ENCODE measurements around the gene CACNA1S. TPM values are rescaled to one million over a fixed set of nuclear protein-coding genes. Genes with fewer than 3 reads are reported as not detected.
A peak's percentile ranks its signal among the peaks of the same experiment; 100 is the strongest.

Gene CACNA1S
- total RNA-seq, result not detected
- long read RNA-seq, result 0 reads

DNA sequence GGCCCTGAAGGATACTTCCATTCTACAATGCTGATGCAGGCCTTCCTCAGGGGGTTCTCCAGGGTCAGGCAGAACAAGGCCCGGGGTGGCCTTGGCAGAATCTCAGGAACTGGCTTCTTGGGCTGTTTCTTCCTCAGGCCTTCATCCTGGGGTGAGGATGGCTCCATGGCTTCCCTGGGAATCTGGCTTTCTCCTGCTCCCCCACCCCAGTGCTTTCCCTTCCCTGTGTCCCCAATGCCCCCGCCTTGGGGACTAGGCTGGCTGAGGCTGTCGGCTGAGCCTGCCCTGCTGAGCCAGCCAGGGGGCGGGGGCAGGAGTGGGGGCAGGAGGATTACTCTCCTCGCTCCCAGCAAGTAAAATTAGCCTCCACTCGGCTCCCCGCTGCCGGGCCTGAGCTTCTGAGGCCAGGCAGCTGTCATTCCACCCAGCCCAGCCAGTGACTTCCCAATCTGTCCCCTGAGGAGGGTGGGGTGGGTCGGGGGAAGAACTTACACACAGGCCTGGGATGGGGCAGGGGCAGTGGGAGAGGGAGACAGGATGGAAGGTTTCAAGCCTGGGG, at the start of gene CACNA1S:
Gene CACNA1S (minus strand): TSS at position 254 of the 559 bp plus-strand sequence. CDS start 87 bp downstream, at position 167.
- ATAC-seq, result no peak
- peak; percentile 46 for DNase-seq (ENCODE audit: missing footprints)
- intact Hi-C loops (cut with DNase I), result no loop called here

DNA sequence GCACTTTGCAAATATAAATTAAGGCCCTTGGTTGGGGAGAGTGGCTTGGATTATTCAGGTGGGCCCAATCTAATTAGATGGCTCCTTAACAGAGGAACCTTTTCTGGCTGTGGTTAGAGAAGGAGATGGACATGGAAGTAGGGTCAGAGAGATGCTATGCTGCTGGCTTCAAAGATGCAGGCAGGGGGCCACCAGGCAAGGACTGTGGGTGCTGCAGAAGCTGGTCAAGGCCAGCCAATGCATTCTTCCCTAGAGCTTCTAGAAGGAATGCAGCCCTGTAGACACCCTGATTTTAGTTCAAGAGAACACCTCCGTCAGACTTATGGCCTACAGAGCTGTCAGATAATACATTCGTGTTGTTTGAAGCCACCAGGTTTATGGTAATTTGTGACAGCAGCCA, 45.7 kb upstream of the CACNA1S start:
- ATAC-seq, result no peak
- no peak for DNase-seq (ENCODE audit: missing footprints)
- intact Hi-C loops (cut with DNase I), result no loop called here

GRCh38 chr1:201156819-201157218, 44.6 kb upstream of the CACNA1S start:
- DNase-seq (ENCODE audit: missing footprints) (no peak), ATAC-seq (no peak)
- intact Hi-C loops (cut with DNase I), result no loop called here

DNA sequence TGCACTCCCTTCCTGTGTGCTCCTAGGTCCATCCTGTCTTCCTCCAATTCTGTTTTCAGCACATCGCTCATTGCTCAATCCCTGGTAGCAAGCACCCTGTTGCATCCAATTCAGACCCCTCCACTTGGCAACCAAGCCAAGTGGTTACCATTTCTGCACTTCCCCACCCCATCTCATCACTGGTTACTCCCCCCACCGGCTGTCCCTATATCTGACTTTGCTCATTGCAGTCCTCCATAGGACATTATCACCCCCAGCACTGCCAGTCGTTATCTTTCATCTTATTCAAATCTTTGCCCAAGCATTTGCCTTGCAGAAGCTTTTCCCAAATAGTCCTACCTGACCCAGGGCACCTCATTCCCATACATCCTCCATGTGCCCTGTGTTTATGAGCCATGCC, 44.1 kb upstream of the CACNA1S start:
- ATAC-seq, result no peak
- DNase-seq (ENCODE audit: missing footprints), result no peak
- intact Hi-C loops (cut with DNase I), result no loop called here

DNA sequence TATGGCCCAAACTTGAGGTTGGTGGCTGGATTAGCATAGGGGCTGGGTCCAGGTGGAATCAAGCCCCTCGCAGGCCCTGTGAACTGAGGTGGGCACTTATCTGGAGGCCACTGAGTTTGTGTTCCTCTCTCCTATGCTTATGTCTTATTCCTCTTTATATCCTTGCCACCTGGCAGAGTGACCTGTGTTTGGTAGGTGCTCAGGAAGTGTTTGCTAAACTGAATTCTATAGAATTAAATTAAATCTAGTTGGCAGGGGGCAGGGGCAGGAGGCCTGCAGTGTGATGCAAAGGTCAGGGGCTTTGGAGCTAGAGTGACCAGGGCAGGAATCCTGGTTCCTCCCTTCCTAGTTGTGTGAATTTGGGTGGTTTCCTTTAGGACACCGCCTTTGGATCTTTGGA, 43.1 kb upstream of the CACNA1S start:
- ATAC-seq (no peak), DNase-seq (ENCODE audit: missing footprints) (no peak)
- intact Hi-C loops (cut with DNase I), result loop anchor here (2.0 kb wide), 1 partner anchor 67 kb away; no protein-coding TSS in a partner anchor

GRCh38 chr1:201154389-201155165, 42.4 kb upstream of the CACNA1S start, which contains the start of gene TMEM9:
TSS of gene TMEM9 (minus strand) at chr1:201154474. CDS start at chr1:201153923, 551 bp downstream.
- peak; percentile 97 for DNase-seq (ENCODE audit: missing footprints)
- intact Hi-C loops (cut with DNase I), result loop anchor here (1.0 to 2.0 kb wide), 2 partner anchors 16 to 68 kb away; no protein-coding TSS in a partner anchor
- peak; percentile 97 for ATAC-seq

DNA sequence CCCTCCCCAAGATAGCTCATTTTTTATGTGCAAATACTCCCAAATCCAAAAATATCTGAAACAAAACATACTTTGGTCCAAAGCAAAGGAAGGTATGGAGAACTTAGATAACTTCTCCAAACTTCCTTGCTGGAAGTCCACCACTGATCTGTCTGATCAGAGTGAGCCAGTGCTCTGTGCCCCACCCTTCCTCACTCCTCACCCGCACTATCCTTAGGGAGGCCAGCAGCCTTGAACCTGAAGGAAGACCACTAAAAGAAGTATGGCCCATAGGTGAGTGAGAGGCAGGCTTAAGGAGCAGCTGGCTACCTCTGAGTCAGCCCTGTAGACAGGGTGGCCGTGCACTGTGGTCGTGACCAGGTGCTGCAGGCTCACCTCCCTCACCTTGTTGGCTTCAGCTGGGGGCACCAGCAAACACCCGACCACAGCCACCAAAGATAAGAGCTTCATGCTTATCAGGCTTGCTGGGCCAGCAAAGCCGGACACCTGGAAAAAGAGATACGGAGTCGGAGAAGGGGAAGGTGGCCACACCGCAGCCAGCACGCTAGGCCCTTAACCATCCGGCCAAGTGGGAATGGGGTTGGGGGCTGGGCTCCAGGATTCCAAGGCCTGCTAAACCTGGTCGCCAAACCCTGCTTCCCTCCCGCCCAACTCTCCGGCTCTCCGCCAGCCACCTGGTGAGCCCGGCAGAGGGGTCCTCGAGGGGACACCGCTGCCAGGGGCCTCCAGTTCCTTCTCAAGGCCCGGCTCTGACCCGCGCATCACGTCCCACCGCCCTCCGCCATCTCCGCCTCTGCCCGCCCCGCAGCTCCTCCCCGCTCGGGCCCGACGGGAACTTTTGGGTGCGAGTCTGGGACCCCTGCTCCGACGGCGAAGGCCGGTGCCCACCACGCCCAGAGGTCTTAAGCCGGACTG, 41.5 kb upstream of the CACNA1S start:
- intact Hi-C loops (cut with DNase I), result loop anchor here (1.0 to 2.0 kb wide), 2 partner anchors 17 to 69 kb away; no protein-coding TSS in a partner anchor
- ATAC-seq (peak; percentile 82), DNase-seq (ENCODE audit: missing footprints) (no peak)

DNA sequence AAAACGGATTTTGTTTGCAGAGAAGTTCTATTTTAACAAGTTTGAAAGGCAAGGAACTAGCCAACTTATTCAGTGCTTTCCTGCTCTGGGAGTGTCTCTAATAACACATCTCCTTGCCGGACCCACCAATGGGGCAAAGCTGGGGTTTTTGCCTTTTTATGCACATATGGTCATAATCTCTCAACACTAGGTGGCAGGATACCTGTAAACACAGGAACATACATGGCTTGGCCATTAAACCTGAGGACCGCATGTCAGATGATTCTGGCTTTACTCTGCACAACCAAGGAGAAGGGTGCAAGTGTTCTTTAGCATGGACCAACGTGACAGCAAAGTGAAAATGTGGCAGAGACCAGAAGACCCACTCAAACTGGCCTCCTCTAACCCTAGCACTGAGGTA, 37.2 kb upstream of the CACNA1S start:
- intact Hi-C loops (cut with DNase I), result no loop called here
- ATAC-seq (no peak), DNase-seq (ENCODE audit: missing footprints) (no peak)

DNA sequence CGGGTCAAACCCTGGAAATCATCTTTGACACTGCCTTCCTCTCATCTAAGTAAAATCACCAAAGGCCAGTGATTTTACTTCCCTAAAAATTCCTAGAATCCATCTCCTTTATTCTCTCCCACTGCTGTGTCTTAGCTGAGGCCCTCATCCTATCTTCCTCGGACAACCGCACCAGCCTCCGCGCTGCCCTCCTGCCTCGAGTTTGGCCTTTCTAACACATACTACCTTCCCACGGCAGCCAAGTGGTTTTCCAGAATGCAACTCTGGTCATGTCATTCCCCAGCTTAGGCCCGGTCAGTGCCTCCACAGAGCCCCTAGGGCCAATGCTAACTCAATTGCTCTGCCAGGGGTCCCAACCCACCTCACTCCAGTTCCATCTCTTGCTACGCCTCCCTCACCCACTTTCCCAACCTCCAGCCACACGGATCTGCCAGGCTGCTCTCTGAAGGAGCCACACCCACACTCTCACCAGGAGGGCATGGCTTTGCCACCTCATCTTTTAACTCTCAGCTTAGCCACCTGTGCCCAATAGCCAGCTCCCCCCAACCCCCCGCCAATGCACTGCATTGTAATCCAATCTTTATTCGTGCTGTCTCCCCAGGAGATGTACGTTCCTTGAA, 35.3 kb upstream of the CACNA1S start:
- no peak for ATAC-seq
- no peak for DNase-seq (ENCODE audit: missing footprints)
- intact Hi-C loops (cut with DNase I), result no loop called here

DNA sequence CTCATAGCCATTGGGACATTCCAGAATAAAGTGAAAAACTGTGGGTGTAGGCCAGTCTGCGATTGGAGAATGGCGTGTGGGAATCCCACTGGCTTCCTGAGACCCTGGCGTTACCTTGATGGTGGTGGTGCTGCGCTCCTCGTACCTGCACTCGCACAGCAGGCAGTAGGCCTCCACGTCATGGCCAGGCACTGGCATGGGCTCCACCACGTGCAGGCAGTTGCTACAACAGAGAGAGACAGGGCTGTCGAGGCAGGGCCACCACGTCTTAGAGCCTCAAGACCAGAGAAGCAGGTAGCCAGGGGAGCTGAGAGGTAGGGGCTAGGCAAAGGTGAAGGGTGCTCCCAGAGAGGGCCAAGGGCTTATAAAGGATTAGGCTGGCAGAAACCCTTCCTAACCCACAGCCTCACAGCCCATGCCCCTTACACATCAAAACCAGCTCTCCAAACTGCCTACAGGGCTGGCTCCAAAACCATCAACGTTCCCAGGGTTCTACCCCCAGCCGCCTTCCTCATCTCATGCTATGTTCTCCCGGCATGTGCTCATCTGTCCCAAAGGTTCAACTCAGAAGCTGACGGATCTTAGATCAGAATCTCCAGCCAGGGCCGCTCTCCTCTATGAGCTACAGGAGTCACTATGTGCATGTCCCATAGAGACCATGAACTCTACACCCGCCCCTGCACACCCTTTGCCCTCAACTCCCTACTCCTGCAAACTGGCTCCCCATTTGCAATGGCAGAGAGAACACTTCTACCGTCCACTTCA, 34.6 kb upstream of the CACNA1S start:
- ATAC-seq, result no peak

GRCh38 chr1:201145816-201146215, 33.6 kb upstream of the CACNA1S start:
- intact Hi-C loops (cut with DNase I), result no loop called here
- no peak for ATAC-seq
- DNase-seq (ENCODE audit: missing footprints), result no peak

More for the DNA sequence above, 34.6 kb upstream of the CACNA1S start:
- no peak for DNase-seq (ENCODE audit: missing footprints)
- intact Hi-C loops (cut with DNase I), result no loop called here

DNA sequence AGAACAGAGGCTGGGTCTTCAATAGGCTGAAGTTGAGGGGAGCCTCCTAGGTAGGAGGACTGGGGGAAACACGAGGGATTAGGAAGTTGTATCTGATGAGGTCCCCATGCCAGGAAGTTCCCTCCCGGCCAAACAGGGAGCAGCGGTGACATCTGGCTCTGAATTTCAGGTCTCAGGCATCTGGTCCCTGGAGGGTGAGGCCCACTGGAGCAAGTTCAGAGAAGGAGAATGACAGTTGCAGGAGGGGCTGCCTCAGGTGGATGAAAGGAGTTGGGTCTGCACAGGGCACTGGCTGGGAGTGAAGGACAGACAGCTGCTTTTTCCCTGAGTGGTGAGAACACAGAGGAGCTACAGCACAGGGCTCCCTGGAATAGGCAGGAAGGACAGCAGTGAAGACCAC, 32.9 kb upstream of the CACNA1S start:
- DNase-seq (ENCODE audit: missing footprints), result no peak
- intact Hi-C loops (cut with DNase I), result no loop called here
- ATAC-seq, result no peak

DNA sequence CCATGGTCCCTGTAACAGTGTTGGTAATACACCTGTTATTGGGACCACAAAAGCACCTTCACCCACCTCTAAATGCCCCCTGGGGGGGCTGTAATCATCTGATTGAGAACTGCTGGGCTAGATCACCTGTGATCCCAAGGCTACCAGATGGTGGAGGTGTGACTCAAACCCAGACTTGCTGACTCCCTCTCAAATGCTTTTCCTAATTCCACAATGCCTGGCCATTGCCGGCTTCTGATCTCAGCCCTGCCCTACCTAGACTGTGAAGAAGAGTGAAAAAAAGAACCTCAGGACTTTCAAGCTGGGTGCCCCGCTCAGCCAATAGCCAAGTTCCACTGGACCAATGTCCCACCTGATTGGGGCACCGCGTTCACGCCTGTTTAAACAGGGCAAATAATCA, 32.5 kb upstream of the CACNA1S start:
- intact Hi-C loops (cut with DNase I), result no loop called here
- DNase-seq (ENCODE audit: missing footprints) (no peak), ATAC-seq (no peak)

GRCh38 chr1:201143726-201144635, 31.8 kb upstream of the CACNA1S start:
- ATAC-seq (no peak), DNase-seq (ENCODE audit: missing footprints) (no peak)
- intact Hi-C loops (cut with DNase I), result no loop called here

- intact Hi-C loops (cut with DNase I), result no loop called here
- ATAC-seq, result no peak
- DNase-seq (ENCODE audit: missing footprints), result no peak
These were observed 30.9 kb upstream of the CACNA1S start for GRCh38 chr1:201142849-201143725.
